ENCODE data around the gene FOXF2. TPM values are rescaled to one million over a fixed set of nuclear protein-coding genes. Genes with fewer than 3 reads are reported as not detected.

Gene FOXF2
- total and polyA plus RNA-seq, 2 of the 4 experiments (the other 2 are of a cell fraction), result 2.5 to 16.3 TPM

GRCh38 chr6:1386038-1386709 lies 3.2 kb upstream of the FOXF2 start:
- no peak overlapping the region for H4K5ac ChIP-seq (ENCODE audit: low read depth, low read length)
- no peak overlapping the region; the same call in 1 of the 2 replicates for H2AK5ac ChIP-seq (ENCODE audit: low read depth, low read length)
- peaks cover 2% of the 10 kb centered on the region; the same call in 1 of the 2 replicates for H4K20me1 ChIP-seq (ENCODE audit: insufficient read depth, low read length)
- peaks cover 7% of the 10 kb centered on the region for H3K27me3 ChIP-seq (ENCODE audit: control insufficient read depth, insufficient read depth, low read length)
- H3K4me1 ChIP-seq (ENCODE audit: control insufficient read depth, insufficient read depth, low read length), result peaks cover 10% of the 10 kb centered on the region; the same call in 1 of the 2 replicates
- no peak overlapping the region for H2AFZ ChIP-seq (replicated peaks; ENCODE audit: low read length, poor library complexity)
- no peaks in the 10 kb centered on the region for H3K9me1 ChIP-seq (ENCODE audit: insufficient read depth, low read length)
- no peak overlapping the region for H3K4ac ChIP-seq (ENCODE audit: low read depth, low read length)
- no peak overlapping the region for H3K27ac ChIP-seq (ENCODE audit: insufficient read depth, low read length)
- H2AK9ac ChIP-seq (replicated peaks; ENCODE audit: low read depth, low read length, poor library complexity), result no peak overlapping the region
- H3K56ac ChIP-seq (ENCODE audit: extremely low read depth, insufficient read depth, low read length), result no peak overlapping the region
- BruUV-seq (replicated peaks), result no TSS peak
- H3K9ac ChIP-seq (ENCODE audit: low read depth, low read length), result no peak overlapping the region
- no peak for ATAC-seq (ENCODE audit: low read depth)
- no peak overlapping the region for H3K4me3 ChIP-seq (ENCODE audit: insufficient read depth, low read depth, low read length)
- in situ Hi-C loops (cut with MboI; ENCODE audit: low sequenced_read_pairs), result loop anchor here (25.0 kb wide), 1 partner anchor 474 kb away; no protein-coding TSS in a partner anchor
- H3K9me3 ChIP-seq (ENCODE audit: control insufficient read depth, insufficient read depth, low read length), result no peaks in the 10 kb centered on the region
- H3K36me3 ChIP-seq (ENCODE audit: control insufficient read depth, insufficient read depth, low read length), result no peaks in the 10 kb centered on the region
- H3K23ac ChIP-seq (ENCODE audit: low read depth, low read length), result no peak overlapping the region
- ChIA-PET CTCF (interaction anchor here (0.5 to 1.8 kb wide), 4 partner anchors 11 to 186 kb away, joined by 3 to 6 read pairs (median 4); no protein-coding TSS in a partner anchor), POLR2A (ENCODE audit: unreplicated experiment) (interaction anchor here (0.5 kb wide), 1 partner anchor 551 kb away, joined by 5 read pairs; no protein-coding TSS in a partner anchor)
- H2BK20ac ChIP-seq (ENCODE audit: low read depth, low read length), result no peak overlapping the region
- H4K8ac ChIP-seq (ENCODE audit: low read depth in 2 of 2, low read length in 2 of 2), result no peak overlapping the region
- H2BK5ac ChIP-seq (ENCODE audit: low read depth, low read length, poor library complexity, severe bottlenecking), result no peak overlapping the region
- no peak overlapping the region for H2BK120ac ChIP-seq (ENCODE audit: low read depth, low read length)
- dilution Hi-C loops (cut with HindIII; ENCODE audit: low sequenced_read_pairs, unreplicated experiment), result no loop called here
- DNase-seq, result no peak
- H3K79me1 ChIP-seq (ENCODE audit: low read depth in 1 of 2, low read length in 2 of 2), result no peaks in the 10 kb centered on the region
- no peak overlapping the region for H2BK15ac ChIP-seq (ENCODE audit: low read depth, low read length)
- no CpG with 5 or more reads among the region's 4 CpGs for WGBS, 2 experiments (ENCODE audit: extremely low coverage in 2 of 2, insufficient read length in 1 of 2)
- no peak overlapping the region for H3K14ac ChIP-seq (replicated peaks; ENCODE audit: low read depth, low read length)
- no peak overlapping the region for H4K91ac ChIP-seq (ENCODE audit: insufficient read depth, low read depth, low read length)
- intact Hi-C loops (cut with micrococcal nuclease), result loop anchor here (5.0 kb wide), 1 partner anchor 74 kb away; the partner anchor contains the start of gene FOXQ1
- no peak overlapping the region for H3K18ac ChIP-seq (ENCODE audit: low read depth, low read length)
- H3K4me2 ChIP-seq (ENCODE audit: low read depth, low read length), result peak overlapping the region; percentile 3; the same call in 1 of the 2 replicates
- TF ChIP-seq RAD21 (IDR thresholded peaks at IDR 0.05; ENCODE audit: low read length), result no peak
- no peak for TF ChIP-seq SMC3 (IDR thresholded peaks at IDR 0.05; ENCODE audit: low read depth, low read length)
- TF ChIP-seq, protein P1, sequence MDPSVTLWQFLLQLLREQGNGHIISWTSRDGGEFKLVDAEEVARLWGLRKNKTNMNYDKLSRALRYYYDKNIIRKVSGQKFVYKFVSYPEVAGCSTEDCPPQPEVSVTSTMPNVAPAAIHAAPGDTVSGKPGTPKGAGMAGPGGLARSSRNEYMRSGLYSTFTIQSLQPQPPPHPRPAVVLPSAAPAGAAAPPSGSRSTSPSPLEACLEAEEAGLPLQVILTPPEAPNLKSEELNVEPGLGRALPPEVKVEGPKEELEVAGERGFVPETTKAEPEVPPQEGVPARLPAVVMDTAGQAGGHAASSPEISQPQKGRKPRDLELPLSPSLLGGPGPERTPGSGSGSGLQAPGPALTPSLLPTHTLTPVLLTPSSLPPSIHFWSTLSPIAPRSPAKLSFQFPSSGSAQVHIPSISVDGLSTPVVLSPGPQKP (IDR thresholded peaks at IDR 0.05; ENCODE audit: borderline replicate concordance, low read depth, low read length), result no peak
- TF ChIP-seq, protein P2, sequence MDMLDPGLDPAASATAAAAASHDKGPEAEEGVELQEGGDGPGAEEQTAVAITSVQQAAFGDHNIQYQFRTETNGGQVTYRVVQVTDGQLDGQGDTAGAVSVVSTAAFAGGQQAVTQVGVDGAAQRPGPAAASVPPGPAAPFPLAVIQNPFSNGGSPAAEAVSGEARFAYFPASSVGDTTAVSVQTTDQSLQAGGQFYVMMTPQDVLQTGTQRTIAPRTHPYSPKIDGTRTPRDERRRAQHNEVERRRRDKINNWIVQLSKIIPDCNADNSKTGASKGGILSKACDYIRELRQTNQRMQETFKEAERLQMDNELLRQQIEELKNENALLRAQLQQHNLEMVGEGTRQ (IDR thresholded peaks at IDR 0.05; ENCODE audit: low read depth, low read length), result no peak
- TF ChIP-seq MXI1 (IDR thresholded peaks at IDR 0.05; ENCODE audit: borderline replicate concordance, low read depth, low read length), result no peak
- TF ChIP-seq, protein P3, sequence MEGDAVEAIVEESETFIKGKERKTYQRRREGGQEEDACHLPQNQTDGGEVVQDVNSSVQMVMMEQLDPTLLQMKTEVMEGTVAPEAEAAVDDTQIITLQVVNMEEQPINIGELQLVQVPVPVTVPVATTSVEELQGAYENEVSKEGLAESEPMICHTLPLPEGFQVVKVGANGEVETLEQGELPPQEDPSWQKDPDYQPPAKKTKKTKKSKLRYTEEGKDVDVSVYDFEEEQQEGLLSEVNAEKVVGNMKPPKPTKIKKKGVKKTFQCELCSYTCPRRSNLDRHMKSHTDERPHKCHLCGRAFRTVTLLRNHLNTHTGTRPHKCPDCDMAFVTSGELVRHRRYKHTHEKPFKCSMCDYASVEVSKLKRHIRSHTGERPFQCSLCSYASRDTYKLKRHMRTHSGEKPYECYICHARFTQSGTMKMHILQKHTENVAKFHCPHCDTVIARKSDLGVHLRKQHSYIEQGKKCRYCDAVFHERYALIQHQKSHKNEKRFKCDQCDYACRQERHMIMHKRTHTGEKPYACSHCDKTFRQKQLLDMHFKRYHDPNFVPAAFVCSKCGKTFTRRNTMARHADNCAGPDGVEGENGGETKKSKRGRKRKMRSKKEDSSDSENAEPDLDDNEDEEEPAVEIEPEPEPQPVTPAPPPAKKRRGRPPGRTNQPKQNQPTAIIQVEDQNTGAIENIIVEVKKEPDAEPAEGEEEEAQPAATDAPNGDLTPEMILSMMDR (conservative IDR thresholded peaks at IDR 0.05; ENCODE audit: low read depth, low read length), result no peak
- TF ChIP-seq CHD1 (IDR thresholded peaks at IDR 0.05; ENCODE audit: low read depth, low read length), result no peak
- TF ChIP-seq MAZ (IDR thresholded peaks at IDR 0.05; ENCODE audit: borderline replicate concordance, low read depth, low read length), result no peak
- no peak for TF ChIP-seq MAFK (IDR thresholded peaks at IDR 0.05; ENCODE audit: low read depth, low read length)
- no peak for TF ChIP-seq POLR2A (IDR thresholded peaks at IDR 0.05; ENCODE audit: low read depth, low read length)
- TF ChIP-seq CEBPB (IDR thresholded peaks at IDR 0.05; ENCODE audit: low read depth, low read length), result no peak
- no peak for TF ChIP-seq RCOR1 (IDR thresholded peaks at IDR 0.05; ENCODE audit: insufficient replicate concordance, low read length)
- TF ChIP-seq RFX5 (IDR thresholded peaks at IDR 0.05; ENCODE audit: low read depth, low read length), result no peak
- TF ChIP-seq NFE2L2 (IDR thresholded peaks at IDR 0.05; ENCODE audit: low read depth, low read length), result no peak
- no peak for TF ChIP-seq FOS (IDR thresholded peaks at IDR 0.05; ENCODE audit: low read depth, low read length)

Measured in IMR-90 (cell line).